ENCODE measurements around the gene NCF4. TPM values are rescaled to one million over a fixed set of nuclear protein-coding genes. Genes with fewer than 3 reads are reported as not detected.

The NCF4 gene
- total RNA-seq, 1 experiment from 2014 or later, result not detected

- H3K4ac ChIP-seq (ENCODE audit: low read depth, low read length), result no peak overlapping the region
- H3K27ac Mint-ChIP-seq, result peak overlapping the region in 1 of 3 experiments; percentile 74; a peak in 1 of 7 replicates
- peaks cover 53% of the 10 kb centered on the region for H3K27me3 Mint-ChIP-seq (ENCODE audit: low read depth)
- no peak overlapping the region for H3K18ac ChIP-seq (ENCODE audit: insufficient read length, low read depth, low read length)
- H3K9me3 ChIP-seq (ENCODE audit: control insufficient read depth, low read depth, low read length), result no peaks in the 10 kb centered on the region
- H3K36me3 Mint-ChIP-seq (ENCODE audit: insufficient read depth in 1 of 3, low read depth in 3 of 3), result peaks cover 2 to 6% (median 5%) of the 10 kb centered on the region in 3 experiments; a peak in 3 of 7 replicates
- H3K23ac ChIP-seq (ENCODE audit: insufficient read length, low read depth, low read length), result no peak overlapping the region
- H2BK20ac ChIP-seq (ENCODE audit: low read depth, low read length, poor library complexity, severe bottlenecking), result no peak overlapping the region
- no peaks in the 10 kb centered on the region; the same call in 1 of the 2 replicates for H3K27me3 ChIP-seq (ENCODE audit: insufficient read depth, low read length)
- H3K9ac ChIP-seq (ENCODE audit: extremely low read depth, insufficient read length, low read length), result no peak overlapping the region
- no peak overlapping the region for H3K56ac ChIP-seq (ENCODE audit: insufficient read length, low read depth, low read length)
- H3T11ph ChIP-seq (ENCODE audit: low read length), result no peak overlapping the region
- no peak overlapping the region for H2BK15ac ChIP-seq (ENCODE audit: low read depth, low read length)
- no peaks in the 10 kb centered on the region for H4K20me1 ChIP-seq (ENCODE audit: control insufficient read depth, insufficient read depth, insufficient read length)
- WGBS (ENCODE audit: extremely low coverage, insufficient read length, low lambda C conversion rate), result no CpG with 5 or more reads among the region's 16 CpGs
- no peak overlapping the region for H3K4me3 Mint-ChIP-seq
- H2AFZ ChIP-seq (ENCODE audit: low read length), result peak overlapping the region; percentile 81
- no peaks in the 10 kb centered on the region for H3K79me2 ChIP-seq (ENCODE audit: insufficient read depth, low read length)
- H4K91ac ChIP-seq (ENCODE audit: insufficient read length, low read depth, low read length), result no peak overlapping the region
- H3K79me1 ChIP-seq (ENCODE audit: insufficient read depth, low read depth, low read length, poor library complexity, severe bottlenecking), result no peaks in the 10 kb centered on the region
- peaks cover 4% of the 10 kb centered on the region in 2 experiments; a peak in 2 of 5 replicates for H3K9me3 Mint-ChIP-seq
- H2AK5ac ChIP-seq (ENCODE audit: insufficient read length, low read length), result no peak overlapping the region
- no peak overlapping the region for H4K5ac ChIP-seq (ENCODE audit: insufficient read length, low read depth, low read length)
- H3K23me2 ChIP-seq (ENCODE audit: insufficient read length, low read depth, low read length, poor library complexity, severe bottlenecking), result no peaks in the 10 kb centered on the region
- DNase-seq, result peak; percentile 87
- H3K14ac ChIP-seq (ENCODE audit: insufficient read depth, low read length), result peak overlapping the region; percentile 52; the same call in 1 of the 2 replicates
- no peak overlapping the region for H2BK5ac ChIP-seq (ENCODE audit: insufficient read length, low read length)
- H3K4me1 ChIP-seq (ENCODE audit: insufficient read depth, low read length), result no peaks in the 10 kb centered on the region; the same call in 1 of the 2 replicates
- no peak overlapping the region for H3K4me2 ChIP-seq (ENCODE audit: insufficient read depth, insufficient read length, low read length)
- H3K27ac ChIP-seq (ENCODE audit: insufficient read length, low read depth, low read length), result no peak overlapping the region
- no peak overlapping the region for H2BK12ac ChIP-seq (ENCODE audit: insufficient read length, low read depth, low read length)
- H3K4me1 Mint-ChIP-seq, result peaks cover 4 to 20% of the 10 kb centered on the region in 2 experiments
- TF ChIP-seq CTCF (conservative IDR thresholded peaks at IDR 0.05), result peak; percentile 90
- H2BK120ac ChIP-seq (ENCODE audit: low read depth, low read length, poor library complexity, severe bottlenecking), result no peak overlapping the region
- no peak overlapping the region for H4K8ac ChIP-seq (replicated peaks; ENCODE audit: insufficient read length, low read depth, low read length)
Observed at GRCh38 chr22:36853407-36854099, 7.3 kb upstream of the NCF4 start.
